ENCODE measurements around the gene LMO3.

LMO3 gene

DNA sequence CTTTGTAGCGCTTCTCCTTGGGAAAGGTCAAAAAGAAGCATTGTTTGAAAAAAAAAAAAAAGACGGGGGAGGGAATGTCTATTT lies at the start of gene LMO3:
TSS of gene LMO3 (minus strand) at position 46 of the 84 bp plus-strand sequence. CDS start 5,302 bp downstream, outside the sequence.
- no peak for DNase-seq

DNA sequence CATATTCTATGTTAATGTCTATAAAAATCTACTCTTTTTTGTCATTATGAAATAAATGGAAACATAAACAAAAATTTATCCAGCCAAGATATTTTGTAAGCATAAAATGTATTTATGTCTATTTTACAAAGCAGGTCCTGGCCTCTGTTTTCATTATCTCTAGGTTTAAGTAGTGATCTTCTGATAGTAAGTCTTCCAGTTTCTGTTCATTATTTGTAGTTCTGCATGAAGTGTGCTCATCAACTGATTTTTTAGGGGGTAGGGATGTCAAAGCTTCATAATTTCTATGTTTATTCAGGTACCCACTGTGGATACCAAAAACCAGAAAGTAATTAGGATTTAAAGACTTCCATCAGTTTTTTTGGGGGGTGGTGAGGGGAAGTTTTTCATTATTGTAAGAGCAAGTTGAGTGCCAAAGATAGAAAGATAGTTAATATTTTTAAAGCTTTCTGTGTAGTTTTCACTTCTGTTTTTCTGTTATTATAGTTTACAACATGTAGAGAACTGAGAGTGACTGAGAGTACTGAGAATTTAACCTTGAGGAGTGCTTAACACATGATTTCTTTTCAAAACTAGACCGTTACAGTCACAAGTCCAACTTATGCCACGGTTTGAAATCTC lies 30.6 kb upstream of the LMO3 start:
- no peak for DNase-seq

DNA sequence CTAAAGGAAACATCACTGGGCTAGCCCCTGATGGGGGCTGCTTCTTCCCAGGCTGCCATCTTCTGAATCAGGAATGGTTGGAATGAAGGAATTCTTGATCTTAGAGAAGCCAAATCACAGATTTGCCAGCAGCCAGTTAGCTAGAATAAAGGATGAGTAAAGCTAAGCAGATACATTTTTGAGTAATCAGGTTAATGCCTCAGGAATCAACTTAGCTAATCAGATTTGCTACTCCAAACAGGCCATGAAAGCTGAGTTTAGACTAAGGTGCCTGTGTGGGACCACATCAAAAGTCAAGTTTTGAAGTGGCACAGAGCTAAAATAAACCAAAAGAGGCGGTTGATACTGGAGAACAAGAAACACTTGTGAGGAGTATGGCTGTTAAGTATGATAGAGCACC lies 28.8 kb upstream of the LMO3 start:
- DNase-seq: no peak

DNA sequence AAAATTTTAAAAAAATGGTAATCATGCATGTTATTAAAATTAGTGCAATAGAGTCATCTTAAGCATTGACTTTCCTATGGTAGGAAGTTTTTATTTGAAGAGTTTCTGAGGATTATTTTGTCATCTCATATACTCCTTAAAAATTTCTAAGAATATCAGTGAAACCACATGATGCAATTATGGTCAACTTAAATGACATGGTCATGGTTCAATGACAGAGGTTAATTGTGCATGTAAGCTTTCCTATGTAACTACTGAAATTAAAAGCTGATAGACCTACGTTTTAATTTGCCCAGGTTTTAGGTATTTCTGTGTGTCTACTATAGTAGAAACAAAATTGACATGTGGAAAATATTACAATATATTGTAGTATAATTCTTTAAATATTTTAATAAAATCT lies 21.0 kb upstream of the LMO3 start:
- no peak for DNase-seq

DNA sequence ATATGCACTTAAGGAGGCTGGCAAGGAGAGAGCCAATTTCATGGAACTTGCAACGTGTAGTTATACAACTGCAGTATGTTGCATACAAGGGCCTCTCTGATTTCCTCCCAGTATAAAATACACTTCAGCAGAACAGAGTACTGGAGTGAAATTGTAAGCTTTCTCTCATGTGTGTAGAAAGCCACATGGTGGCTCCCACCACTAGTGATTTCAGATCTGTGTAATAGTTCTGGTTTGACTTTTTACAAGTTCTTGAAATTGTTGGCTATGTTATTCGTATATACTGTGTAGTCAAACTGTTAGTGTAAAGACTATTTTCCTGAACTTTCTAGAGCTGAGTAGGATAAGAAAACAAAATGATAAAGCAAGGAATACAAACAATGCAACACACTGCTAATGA lies 16.4 kb upstream of the LMO3 start:
- DNase-seq: no peak

DNA sequence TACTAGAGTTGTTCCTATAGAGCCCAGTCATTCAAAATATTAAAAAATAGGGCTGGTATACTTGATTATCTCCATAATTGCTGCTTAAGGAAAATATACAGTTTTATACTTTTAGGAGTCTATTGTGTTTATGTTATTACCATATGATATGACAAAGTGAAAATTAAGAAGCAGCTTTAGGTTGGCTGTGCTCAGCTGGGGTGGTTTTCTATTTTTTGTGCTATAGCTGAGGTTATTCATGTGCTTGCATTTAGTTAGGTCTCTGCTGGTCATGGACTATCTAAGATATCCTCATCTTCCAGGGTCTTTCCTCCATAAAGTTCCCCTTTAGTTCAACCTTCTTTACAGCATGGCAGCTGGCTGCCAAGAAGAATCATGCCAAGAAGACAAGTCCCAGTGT lies 13.6 kb upstream of the LMO3 start:
- no peak for DNase-seq

DNA sequence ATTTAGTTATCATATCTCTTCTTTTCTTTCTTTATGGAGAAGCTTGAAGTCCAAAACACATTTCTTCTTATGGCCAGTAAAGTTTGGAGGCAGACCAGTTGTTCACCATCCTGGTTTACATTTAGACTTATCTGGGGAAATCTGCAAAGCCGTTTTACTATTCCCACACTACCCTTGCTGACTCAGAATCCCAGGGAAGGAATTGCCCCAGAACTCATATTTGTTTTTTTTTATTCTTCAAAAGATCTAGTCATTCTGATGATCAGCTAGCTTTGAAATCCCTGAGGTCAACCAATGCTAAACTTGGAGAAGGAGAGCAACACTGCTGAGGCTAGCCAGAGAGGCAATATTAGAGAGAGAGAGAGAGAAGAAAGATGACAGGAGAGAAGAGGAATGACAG lies 12.3 kb upstream of the LMO3 start:
- DNase-seq: no peak

DNA sequence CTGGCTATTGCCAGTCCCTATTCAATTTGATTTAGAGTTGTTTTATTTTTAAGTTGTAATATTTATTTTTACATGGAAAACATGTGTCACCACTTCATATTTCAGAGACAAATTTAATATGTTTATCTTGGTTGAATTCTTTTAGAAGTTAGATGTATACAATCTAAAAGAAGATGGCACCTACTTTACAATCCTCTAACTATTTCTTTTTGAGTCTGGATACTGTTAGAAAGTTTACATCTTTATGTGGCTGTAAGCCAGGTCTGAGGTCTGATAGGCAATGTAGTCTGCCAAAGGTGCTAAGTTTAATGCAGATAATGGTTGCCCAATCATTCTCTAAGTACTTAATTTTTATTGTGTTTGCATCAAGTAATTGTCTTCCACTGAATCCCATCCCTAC lies 7.2 kb upstream of the LMO3 start:
- DNase-seq: no peak

DNA sequence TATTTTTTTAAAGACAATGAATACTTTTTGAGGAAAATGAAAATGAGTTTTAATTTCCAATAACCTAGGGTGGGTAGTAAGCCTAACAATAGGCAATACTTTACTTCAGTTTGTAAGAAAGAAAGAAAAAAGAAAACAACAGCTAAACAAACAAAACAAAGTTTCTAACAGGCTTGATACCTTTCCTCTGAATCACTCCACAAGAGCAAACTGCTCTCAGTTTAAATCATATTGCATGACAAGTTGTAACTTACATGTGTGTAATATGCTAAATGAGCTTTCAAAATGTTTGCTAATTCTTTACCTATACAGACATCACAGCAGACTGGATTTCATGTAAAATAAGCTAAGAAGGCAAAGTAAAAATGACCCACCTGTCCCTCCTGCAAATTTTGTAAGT lies 6.7 kb upstream of the LMO3 start:
- no peak for DNase-seq

DNA sequence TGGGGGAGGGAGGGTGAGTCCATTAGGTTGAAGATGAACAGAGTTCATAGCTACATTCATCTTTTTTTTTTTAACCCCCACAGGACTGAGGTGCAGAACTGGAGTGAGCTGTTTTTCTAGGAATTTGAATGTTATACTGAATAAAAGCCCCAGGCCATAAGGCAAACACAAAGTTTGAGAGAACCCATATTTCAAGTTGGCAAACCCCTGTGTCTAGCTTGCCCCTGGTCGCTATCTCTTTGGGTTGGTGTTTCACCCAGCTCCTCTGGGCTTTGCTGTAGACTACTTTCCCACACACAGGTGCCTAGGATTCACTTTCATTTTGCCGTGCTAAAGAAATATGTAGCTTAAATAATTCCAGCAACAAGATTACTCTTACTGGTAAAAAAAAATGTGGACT lies 5.2 kb upstream of the LMO3 start:
- no peak for DNase-seq

DNA sequence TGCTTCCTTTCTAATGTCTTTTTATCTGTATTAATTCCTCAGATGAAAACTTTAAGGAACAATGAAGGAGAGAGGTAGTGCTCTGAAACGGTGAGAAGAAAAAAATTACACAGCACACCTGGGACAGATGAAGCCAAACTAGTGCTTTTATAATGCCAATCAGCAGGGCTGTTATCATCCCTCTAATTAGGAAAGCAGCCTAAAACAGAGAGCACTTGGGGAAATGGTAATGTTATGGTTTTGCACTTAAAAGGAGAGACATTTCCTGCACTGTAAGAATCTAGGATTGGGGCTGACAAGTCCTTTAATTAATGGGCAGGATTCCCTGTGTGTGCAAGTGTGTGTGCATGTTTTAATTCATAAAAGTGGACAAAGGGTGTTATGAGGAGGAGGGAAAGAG lies 4.8 kb upstream of the LMO3 start:
- DNase-seq: no peak

DNA sequence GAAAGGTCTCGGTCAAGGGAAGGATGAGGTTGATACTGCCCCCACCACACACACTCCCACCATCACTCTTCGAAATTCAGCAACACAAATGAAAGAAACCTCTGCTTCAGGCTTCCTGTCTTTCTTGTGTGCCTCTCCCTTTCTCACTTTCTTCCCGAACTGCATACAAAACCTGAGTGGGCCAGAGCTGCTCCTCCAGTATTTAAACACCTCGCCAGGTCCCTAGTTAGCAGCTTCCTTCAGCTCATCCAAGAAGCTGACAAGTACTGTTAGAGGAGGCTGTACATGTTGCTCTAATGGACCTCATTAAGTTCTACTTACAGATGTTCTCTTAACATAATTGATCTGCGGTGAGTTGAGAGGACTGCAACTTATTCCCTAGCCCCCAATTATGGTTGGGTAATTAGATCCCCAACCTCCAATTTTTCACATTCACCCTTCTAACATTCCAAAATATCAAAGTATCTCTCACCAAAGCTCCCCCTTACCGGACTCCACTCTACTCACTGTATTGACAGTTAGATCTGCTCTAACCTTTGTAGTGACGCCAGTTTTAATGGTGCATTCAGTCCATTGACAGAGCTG lies 4.1 kb upstream of the LMO3 start:
- peak; percentile 51 for DNase-seq

DNA sequence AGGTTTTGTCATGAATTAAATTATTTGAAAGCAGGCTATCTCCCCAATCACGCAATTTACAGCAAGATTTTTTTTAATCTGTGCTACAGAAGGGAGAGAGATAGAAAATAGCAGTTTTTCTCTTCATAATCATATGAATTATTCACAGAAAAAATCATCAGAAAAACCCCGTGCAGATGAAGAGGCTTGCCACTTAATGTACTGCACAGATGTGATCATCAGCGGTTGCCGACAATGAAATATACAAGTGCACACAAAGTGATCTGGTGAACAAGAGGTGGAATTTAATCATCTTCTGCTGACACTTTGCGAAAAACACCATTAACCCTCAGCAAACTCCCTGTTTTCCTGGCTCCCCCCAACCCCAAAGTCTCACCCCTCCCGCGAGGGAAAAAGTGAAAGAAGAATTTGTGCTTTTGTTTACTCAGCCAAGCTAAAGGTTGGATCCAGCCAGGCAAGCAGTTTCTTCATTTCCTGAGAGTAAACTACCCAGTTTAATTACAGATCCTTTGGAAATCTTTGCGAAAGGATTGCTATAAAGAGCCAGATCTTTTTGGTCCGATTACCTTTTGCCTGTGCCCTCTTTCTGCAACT lies 3.1 kb upstream of the LMO3 start:
- no peak for DNase-seq

DNA sequence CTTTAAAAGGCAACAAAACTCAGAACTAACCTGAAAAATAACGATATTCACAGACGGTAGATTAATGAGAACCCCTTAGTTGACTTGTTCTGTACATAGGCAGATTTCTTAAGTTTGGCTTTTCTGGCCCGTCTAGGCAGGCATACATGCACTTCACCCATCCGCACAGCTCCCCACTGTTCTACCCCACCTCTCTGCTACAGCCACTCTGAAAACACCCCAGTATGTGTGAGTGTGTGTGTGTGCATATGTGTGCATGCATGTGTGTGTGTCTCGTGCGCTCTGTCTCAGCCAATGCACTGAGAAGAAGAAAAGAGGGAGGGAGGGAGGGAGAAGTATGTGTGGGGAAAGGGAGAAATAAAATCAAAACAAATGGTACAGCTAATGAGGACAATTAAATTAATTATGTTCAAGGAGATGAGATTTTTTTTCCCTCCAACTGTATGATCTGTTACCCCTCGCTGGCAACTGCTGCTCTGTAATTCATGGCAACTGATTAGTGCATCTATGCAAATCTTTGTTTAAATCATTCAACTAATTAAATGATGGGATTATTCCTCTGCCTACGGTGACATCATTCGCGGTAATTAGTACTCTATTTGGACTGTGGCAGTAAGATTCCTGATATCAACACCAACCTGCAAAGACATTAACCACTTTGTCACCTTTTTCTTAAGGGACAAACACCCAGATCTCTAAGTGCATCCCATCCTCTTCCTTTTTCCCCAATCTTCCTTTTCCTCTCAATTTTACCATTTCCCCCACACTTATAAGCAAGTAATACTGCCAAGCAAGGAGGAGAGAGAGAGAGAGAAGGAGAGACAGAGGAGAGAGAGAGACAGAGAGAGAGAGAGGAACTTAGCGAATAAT lies 2.2 kb upstream of the LMO3 start:
- no peak for DNase-seq

DNA sequence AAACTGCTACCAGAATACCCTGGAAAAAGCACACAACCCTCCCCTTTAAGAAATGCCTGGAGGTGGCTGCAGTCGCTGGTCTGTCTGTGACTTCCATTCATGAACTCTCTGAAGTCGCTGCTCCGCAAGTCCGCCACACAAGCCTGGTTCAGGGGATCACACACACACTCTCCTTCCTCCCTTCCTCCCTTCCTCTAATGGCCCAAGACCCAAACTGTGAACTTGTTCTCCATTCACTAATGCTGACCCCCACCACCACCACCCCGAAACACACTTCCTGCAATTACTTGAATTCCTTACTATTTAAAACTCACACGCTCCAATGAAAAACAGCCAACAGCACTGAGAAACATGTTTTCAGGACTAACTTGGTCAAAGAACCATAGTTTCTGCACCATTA lies 1.0 kb upstream of the LMO3 start:
- DNase-seq: no peak

DNA sequence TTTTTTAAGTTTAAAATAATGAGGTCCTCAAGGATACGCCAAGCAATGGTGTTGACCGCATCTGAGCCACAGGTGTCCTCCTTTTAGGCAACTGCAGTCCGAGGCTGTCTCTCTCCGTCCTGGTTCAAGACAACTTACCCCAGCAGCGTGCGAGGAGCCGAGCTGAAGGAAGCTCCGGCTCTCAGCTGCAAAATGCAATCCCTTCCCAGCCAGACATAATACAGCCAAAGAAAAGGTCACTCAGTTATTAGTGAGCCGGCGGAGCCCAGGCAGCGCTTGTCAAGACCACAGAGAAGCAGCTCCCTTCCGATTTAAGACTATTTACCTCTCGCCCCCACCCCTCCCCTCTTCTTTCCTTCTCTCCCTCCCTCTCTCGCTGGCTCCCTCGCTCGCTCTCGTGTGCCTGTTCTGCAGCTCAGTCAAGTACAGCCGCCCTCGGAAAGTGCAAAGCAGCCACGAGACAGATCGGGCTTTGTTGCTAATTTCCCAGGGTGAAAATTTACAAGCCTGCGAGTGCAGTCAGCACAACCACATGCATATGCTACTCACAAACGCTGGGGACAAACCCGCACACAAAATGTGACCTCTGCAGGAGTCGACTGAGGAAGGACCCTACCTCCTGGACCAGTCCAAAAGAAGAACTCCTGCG lies 363 bp upstream of the LMO3 start:
- no peak for DNase-seq

DNA sequence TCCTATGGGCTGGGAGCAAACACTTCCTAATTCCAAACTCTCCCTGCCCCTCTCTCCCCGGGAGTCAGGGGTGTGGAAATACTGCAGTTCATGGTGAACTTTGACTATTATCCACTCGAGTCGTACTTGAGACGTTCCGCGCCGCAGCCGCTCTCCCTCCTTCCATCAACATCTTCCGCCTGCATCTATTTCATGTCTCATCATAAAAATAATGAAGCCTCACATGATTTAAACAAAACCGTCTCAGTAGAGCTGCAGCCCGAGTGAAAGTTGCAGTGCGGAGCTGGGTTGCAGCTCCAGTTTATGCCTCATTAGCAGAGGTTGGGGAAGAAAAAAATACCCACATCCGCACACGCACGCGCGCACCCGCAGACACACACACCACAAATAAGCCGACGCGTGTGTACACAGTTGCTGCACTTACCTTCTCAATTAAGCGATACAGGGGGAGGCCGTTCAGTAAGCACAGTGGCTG lies 283 bp downstream of the LMO3 start:
- peak; percentile 31 for DNase-seq

DNA sequence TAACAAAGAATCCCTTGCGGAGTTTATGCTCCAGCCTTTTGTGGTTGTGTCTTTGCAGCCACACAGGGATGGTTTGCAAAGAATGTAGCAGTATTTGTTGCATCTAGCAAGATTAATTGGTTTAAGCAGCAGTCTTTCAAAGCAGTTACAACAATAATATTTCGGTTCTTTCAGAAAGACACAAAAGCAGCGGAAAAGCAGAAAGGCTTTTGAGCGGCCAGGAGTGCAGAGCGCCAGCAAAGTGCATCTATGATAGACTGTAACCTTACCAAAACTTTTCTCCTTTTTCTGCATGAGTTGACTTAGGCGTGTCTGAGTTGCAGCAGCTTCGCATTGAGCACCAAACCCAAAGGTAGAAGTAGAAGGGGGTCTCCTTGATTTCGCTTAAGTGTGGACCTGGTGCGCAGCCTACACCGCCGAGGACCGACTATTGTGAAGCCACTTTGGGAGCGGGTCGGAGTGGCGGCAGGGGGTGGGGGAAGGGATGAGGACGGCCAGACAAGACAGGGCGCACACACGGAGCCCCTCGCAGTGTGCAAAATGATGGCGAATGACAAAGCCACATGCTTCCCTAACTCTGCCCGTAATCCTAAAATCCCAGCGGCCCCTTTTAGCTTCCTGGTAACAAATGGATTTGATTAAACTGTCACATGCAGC lies 1.2 kb downstream of the LMO3 start:
- no peak for DNase-seq

DNA sequence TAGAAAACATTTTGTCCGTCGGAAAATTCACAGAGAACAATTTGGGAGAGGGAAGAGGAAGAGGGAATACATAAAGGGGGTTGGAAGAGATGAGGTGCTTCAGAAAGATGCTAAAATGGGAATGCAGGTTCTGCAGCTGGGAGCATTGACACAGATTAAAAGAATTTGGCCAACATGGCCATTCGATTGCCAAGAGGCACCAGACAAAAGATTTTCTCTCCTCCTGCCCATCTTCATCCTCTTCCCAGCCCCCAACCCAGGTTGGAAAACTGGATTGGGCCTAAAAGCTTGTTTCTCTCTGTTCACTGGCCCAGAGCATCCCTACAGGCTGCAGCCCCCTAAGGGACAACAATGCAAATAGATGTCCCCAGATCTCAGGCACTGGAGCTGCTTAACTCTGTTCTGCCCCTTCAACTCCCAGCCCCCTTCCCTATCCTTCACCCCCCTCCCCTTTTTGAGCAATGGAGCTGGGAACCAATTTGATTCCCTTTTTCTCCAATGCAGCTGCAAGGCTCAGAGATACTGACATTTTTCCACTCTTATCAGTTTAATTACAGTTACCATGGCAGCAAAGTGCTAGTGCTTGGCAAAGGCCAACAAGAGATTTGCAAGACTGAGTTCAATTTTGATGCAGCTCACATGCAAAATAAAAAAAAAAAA lies 1.9 kb downstream of the LMO3 start:
- DNase-seq: peak; percentile 76

DNA sequence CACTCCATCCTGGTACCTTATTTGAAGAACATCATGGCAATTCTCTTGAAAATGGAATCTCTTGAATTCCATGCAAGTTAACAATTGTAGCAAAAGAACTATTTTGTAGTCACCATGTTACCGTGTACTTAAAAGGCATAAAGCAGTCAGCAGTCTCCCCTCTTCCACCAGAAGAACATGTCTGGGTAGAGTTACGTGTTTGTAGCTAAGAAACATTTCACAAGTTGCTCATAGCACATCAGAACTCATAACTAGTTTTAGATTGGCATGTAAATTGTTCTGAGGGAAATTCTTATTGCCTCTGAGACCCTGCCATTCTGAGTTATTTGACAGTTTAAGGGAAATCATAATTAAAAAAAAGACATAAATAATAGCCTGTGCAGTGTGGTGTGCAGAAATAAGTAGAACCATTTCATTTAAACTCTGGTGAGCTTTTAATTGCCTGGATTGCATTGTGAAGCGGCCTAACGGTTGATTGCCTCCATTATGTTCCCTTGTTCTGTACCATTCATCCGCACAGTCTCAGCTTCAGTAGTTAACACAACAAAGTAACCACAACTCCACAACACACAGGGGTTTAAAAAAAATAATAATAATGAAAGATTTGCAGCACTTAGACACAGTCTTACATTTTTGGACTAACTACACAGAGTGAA lies 2.6 kb downstream of the LMO3 start:
- DNase-seq: peak; percentile 28

DNA sequence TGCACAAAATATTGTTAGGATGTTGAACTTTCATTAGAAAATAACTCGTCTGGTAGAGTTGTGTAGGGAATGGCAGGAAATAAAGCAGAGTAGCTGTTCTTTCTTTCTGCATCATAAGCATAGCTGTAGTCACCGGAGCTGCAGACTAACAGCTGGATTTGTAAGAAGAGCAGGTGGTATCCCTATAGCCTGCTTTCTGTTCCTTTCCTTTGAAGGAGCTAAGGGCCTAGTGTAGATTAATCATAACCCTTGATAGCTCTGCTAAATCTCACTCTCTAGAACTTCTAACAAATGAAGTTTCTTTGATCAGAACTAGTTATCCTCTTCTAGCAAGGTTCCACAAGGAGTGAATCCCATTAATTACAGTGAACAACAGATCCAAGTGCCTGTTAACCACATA lies 3.5 kb downstream of the LMO3 start:
- DNase-seq: no peak

DNA sequence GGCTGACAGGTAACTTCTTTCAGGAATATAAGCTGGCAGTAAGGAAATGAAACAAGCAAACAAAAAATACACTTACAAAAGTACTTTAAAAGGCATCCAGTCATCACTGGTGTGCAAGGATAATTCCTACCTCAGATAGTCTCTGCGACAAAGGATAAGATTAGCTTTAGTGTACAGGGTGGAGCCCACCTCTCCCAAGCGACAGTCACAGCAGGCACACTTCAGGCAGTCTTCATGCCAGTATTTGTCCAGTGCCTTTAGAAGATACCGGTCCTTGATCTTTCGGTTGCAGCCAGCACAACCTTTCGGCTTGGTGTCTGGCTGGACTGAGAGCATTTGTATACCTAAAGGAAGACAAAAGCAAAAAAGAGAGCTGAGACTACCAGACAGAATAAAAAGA lies 5.4 kb downstream of the LMO3 start:
- no peak for DNase-seq

Data from NCI-H1436 (cell line).